Activated naive CD4-positive, alpha-beta T cell treated with anti-CD3 and anti-CD28 coated beads, Interleukin-2, amount 10 ng/mL, durations not matched to agents 7 days and 5 days (primary cell): ENCODE measurements around the gene ZNF302.

Source experiments
- CTCF ChIA-PET: fragments of 350-600 bp; sonication (Branson Sonifier 250); formaldehyde crosslinking; loops from one replicate; lab custom pipeline; 2021; ENCODE audit warnings: antibody characterized with exemption; lab: Charles Lee
- DNase-seq: peaks from one replicate; pipeline ENCODE4 v3.0.0-alpha.2; 2020
- H3K27ac Mint-ChIP-seq: one replicate; pipeline ENCODE4 v1.8.0; 2021; ENCODE audit warnings: mild to moderate bottlenecking, moderate library complexity, mixed read lengths
- H3K27me3 Mint-ChIP-seq: one replicate; pipeline ENCODE4 v1.8.0; 2021; ENCODE audit warnings: mild to moderate bottlenecking, mixed read lengths
- H3K36me3 Mint-ChIP-seq: one replicate; pipeline ENCODE4 v1.8.0; 2021; ENCODE audit warnings: mixed read lengths
- H3K4me1 Mint-ChIP-seq: one replicate; pipeline ENCODE4 v1.8.0; 2021; ENCODE audit warnings: mixed read lengths
- H3K4me3 Mint-ChIP-seq: one replicate; pipeline ENCODE4 v1.8.0; 2021; ENCODE audit warnings: mild to moderate bottlenecking, moderate library complexity, mixed read lengths
- H3K9me3 Mint-ChIP-seq: one replicate; pipeline ENCODE4 v1.8.0; 2021; ENCODE audit warnings: mixed read lengths

Gene ZNF302

GRCh38 chr19:34677386-34678084, at the start of gene ZNF302:
Gene ZNF302, plus strand, starts transcription at chr19:34677678. Its CDS starts 1,127 bp downstream, at chr19:34678805.
- peaks cover 53% of the 10 kb centered on the region for H3K9me3 Mint-ChIP-seq
- peak within 1 kb of the TSS; percentile 98 for H3K27ac Mint-ChIP-seq
- CTCF ChIA-PET: interaction anchor here (0.9 to 1.0 kb wide), 2 partner anchors 14 to 38 kb away, joined by 3 read pairs; no protein-coding TSS in a partner anchor
- peaks cover 40% of the 10 kb centered on the region for H3K4me1 Mint-ChIP-seq
- peaks cover 70% of the 10 kb centered on the region for H3K36me3 Mint-ChIP-seq
- H3K4me3 Mint-ChIP-seq: peak within 1 kb of the TSS; percentile 87
- peak; percentile 96 for DNase-seq
- peaks cover 10% of the 10 kb centered on the region for H3K27me3 Mint-ChIP-seq

DNA sequence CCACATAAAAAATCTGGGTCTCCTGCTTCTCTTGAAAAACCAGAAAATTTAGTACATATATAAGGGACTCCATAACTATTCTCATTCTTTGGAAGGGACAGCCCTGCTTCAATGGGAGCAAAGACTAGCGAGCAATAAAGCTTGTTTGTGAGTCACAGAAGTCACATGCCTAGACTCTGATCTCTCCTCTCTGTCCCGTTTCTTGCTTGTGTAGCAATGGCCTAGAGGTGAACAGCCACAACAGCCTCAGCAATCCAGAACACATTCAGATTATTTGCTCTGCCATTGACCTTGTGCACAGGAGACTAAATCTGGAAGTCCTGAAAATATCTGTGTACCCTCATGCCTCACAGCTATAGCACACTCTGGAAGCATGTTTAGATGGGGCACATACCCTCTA, 43.7 kb upstream of the ZNF302 start:
- Mint-ChIP-seq H3K27me3 (no peaks in the 10 kb centered on the region), H3K36me3 (no peaks in the 10 kb centered on the region), H3K4me1 (no peaks in the 10 kb centered on the region), H3K4me3 (no peak overlapping the region), H3K27ac (no peak overlapping the region), H3K9me3 (peaks cover 21% of the 10 kb centered on the region)
- CTCF ChIA-PET: interaction anchor here (1.5 kb wide), 1 partner anchor 12 kb away, joined by 4 read pairs; no protein-coding TSS in a partner anchor
- no peak for DNase-seq

DNA sequence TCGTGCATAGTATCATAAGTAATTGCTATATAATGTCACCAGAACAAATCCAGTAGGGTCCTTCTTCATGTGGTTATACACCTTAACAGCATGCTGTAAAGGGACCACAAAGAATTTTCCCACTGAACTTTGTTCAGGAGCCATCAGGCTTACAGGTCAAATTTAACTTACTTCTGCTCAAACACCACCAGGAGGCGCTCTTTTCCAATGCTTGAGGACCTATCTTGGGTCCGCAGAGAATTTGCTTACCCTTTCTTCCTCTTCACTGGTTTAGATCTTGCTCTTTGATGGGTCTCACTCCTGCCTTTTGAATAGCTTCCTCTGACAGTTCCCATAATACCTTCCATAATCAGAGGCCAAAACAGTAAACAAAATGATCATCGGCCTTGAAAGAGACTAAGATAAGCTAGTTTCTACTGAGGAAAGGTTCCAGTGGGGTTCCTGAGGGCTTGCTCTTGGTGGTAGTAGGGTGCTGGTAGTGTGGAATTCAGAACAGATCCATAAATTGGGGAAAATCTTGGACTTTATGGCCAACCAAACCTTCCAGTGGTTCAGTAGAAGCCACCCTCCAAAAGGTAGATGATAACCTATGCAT, 37.9 kb upstream of the ZNF302 start:
- H3K4me3 Mint-ChIP-seq: no peak overlapping the region
- no peaks in the 10 kb centered on the region for H3K36me3 Mint-ChIP-seq
- no peak overlapping the region for H3K27ac Mint-ChIP-seq
- H3K4me1 Mint-ChIP-seq: no peaks in the 10 kb centered on the region
- peak; percentile 71 for DNase-seq
- CTCF ChIA-PET: interaction anchor here (0.7 to 2.6 kb wide), 8 partner anchors 12 to 133 kb away, joined by 3 to 18 read pairs (median 4); partner anchors contain the start of gene ZNF302
- peaks cover 15% of the 10 kb centered on the region for H3K9me3 Mint-ChIP-seq
- no peaks in the 10 kb centered on the region for H3K27me3 Mint-ChIP-seq

DNA sequence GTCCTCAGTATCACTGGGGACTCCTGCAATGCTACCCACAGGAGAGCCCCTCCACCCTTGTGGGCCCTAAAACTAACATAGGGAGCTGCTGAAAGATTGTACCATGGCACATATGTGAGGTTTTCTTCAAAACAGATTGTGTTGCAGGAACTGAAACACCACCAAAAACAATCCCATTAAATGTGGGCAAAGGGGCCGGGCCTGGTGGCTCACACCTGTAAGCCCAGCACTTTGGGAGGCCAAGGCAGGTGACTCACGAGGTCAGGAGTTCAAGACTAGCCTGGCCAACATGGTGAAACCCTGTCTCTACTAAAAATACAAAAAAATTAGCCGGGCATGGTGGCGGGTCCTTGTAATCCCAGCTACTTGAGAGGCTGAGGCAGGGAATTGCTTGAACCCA, 35.2 kb upstream of the ZNF302 start:
- no peaks in the 10 kb centered on the region for H3K36me3 Mint-ChIP-seq
- H3K27ac Mint-ChIP-seq: no peak overlapping the region
- no peak overlapping the region for H3K4me3 Mint-ChIP-seq
- H3K4me1 Mint-ChIP-seq: no peaks in the 10 kb centered on the region
- no peaks in the 10 kb centered on the region for H3K27me3 Mint-ChIP-seq
- no peak for DNase-seq
- CTCF ChIA-PET: interaction anchor here (0.7 to 1.3 kb wide), 2 partner anchors 70 to 72 kb away, joined by 3 to 4 read pairs; no protein-coding TSS in a partner anchor
- no peaks in the 10 kb centered on the region for H3K9me3 Mint-ChIP-seq

GRCh38 chr19:34644991-34645461, 32.5 kb upstream of the ZNF302 start:
- no peak overlapping the region for H3K27ac Mint-ChIP-seq
- no peak for DNase-seq
- no peaks in the 10 kb centered on the region for H3K36me3 Mint-ChIP-seq
- H3K9me3 Mint-ChIP-seq: no peaks in the 10 kb centered on the region
- H3K4me3 Mint-ChIP-seq: no peak overlapping the region
- H3K4me1 Mint-ChIP-seq: no peaks in the 10 kb centered on the region
- CTCF ChIA-PET: no interaction called here
- H3K27me3 Mint-ChIP-seq: no peaks in the 10 kb centered on the region

DNA sequence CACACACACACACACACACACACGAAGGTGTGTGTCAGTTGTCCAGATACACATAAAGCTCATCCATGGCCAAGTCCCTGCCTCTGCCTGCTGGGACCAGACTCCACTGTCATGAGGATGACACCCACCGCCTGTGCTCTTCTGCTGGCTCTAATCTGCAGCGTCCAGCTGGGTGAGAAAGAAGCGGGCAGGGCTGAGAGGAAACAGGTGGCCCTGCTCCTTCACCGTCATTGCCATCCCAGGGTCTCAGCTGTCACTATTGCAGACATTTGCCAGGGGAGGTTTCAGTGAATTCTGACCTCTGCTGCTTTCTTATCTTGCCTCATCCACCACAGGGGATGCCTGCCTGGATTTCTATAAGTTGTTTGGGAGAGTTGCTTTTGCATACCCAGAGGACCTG, 31.9 kb upstream of the ZNF302 start:
- Mint-ChIP-seq H3K9me3 (no peaks in the 10 kb centered on the region), H3K4me3 (no peak overlapping the region), H3K36me3 (no peaks in the 10 kb centered on the region), H3K27ac (no peak overlapping the region), H3K27me3 (no peaks in the 10 kb centered on the region), H3K4me1 (no peaks in the 10 kb centered on the region)
- DNase-seq: no peak
- CTCF ChIA-PET: no interaction called here

- Mint-ChIP-seq H3K27ac (no peak overlapping the region), H3K27me3 (no peaks in the 10 kb centered on the region), H3K36me3 (no peaks in the 10 kb centered on the region), H3K4me3 (no peak overlapping the region), H3K9me3 (peaks cover 5% of the 10 kb centered on the region), H3K4me1 (no peaks in the 10 kb centered on the region)
- CTCF ChIA-PET: no interaction called here
- no peak for DNase-seq
These were observed 27.5 kb upstream of the ZNF302 start for GRCh38 chr19:34649886-34650543.

- Mint-ChIP-seq H3K27me3 (no peaks in the 10 kb centered on the region), H3K9me3 (peaks cover 5% of the 10 kb centered on the region), H3K4me1 (no peaks in the 10 kb centered on the region), H3K36me3 (no peaks in the 10 kb centered on the region), H3K27ac (no peak overlapping the region), H3K4me3 (no peak overlapping the region)
- no peak for DNase-seq
- CTCF ChIA-PET: interaction anchor here (1.4 kb wide), 1 partner anchor 11 kb away, joined by 6 read pairs; no protein-coding TSS in a partner anchor
These were observed 25.7 kb upstream of the ZNF302 start for GRCh38 chr19:34651747-34652146.

DNA sequence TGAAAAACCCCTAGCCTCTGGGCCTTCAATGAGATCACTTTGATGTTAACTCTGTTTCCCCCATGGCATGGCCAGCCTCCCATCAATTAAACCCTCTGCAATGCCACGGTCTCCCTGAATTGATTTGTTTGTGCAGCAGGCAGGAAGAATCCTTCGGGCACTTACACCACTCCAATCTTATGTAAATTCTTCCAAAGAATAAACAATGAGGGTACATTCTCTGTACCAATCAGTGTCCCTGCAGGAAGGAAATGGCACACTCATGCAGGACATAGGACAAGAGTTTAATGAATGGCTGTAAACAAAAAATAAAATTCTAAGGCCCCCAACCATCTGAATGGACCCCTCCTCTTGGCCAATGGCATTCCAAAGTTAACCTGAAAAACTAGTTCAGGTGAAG, 22.7 kb upstream of the ZNF302 start:
- DNase-seq: no peak
- CTCF ChIA-PET: interaction anchor here (1.1 kb wide), 1 partner anchor 15 kb away, joined by 5 read pairs; no protein-coding TSS in a partner anchor
- no peak overlapping the region for H3K4me3 Mint-ChIP-seq
- no peaks in the 10 kb centered on the region for H3K4me1 Mint-ChIP-seq
- no peak overlapping the region for H3K27ac Mint-ChIP-seq
- H3K9me3 Mint-ChIP-seq: peaks cover 5% of the 10 kb centered on the region
- H3K36me3 Mint-ChIP-seq: no peaks in the 10 kb centered on the region
- H3K27me3 Mint-ChIP-seq: no peaks in the 10 kb centered on the region

DNA sequence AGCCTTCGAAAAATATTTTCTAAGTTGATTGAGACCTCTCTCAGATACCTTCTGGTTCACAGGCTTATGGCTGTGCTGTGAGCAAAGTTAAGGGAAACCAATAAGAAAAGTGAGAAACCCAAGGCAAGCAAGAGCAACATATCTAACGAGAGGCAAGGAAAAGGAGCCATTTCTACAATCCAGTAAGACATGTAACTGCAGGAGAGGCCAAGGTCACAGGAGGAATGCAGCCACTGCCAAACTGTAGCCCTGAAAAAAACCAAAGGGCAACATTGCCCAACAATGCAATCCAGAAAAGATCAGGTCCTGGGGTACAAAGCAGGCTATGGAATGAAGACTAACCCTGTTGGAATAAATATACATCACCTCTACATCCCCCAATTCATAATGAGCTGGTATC, 21.8 kb upstream of the ZNF302 start:
- Mint-ChIP-seq H3K36me3 (no peaks in the 10 kb centered on the region), H3K4me1 (no peaks in the 10 kb centered on the region), H3K4me3 (no peak overlapping the region), H3K27me3 (no peaks in the 10 kb centered on the region), H3K9me3 (peaks cover 5% of the 10 kb centered on the region), H3K27ac (no peak overlapping the region)
- DNase-seq: no peak
- CTCF ChIA-PET: no interaction called here

DNA sequence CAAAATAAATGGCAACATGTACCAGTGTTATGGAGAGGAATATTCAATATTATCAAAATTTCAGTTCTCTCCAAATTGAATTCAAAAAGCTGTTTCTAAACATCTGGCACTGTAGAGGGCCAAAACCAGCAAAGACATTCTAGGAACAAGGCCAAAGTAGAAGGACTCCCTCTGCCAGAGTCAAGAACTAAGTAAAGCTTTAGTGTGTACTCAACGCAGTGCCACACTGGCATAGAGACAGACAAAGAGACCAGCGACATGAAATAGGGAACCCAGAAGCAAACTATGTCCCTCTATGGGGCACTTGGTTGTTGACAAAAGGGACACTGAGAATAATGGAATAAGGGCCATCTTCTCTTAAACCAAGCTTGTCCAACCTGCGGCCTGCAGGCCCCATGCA, 16.1 kb upstream of the ZNF302 start:
- CTCF ChIA-PET: interaction anchor here (0.8 to 1.5 kb wide), 4 partner anchors 15 to 21 kb away, joined by 3 to 6 read pairs (median 4); no protein-coding TSS in a partner anchor

DNA sequence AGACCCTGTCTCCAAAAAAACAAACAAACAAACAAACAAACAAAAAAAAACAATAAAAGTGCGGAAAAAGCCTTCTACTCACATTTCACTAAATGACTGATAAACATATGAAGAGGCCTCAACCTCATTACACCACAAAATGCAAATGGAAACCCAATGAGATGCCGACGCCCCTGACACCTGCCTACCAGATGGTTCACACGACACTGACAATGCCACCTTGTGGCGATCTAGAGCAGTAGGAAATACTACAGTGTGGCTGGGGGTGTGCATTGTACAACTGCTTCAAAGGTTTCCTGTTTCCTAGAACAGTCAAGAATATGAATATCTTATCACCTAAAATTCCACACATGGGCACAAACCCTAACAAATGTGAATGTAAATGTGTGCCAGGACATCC, 14.6 kb upstream of the ZNF302 start:
- Mint-ChIP-seq H3K27me3 (no peaks in the 10 kb centered on the region), H3K4me1 (peaks cover 21% of the 10 kb centered on the region), H3K36me3 (peaks cover 6% of the 10 kb centered on the region), H3K27ac (no peak overlapping the region), H3K4me3 (no peak overlapping the region), H3K9me3 (peaks cover 7% of the 10 kb centered on the region)
- peak; percentile 64 for DNase-seq
- CTCF ChIA-PET: interaction anchor here (0.9 to 1.6 kb wide), 6 partner anchors 10 to 197 kb away, joined by 3 to 4 read pairs (median 3); partner anchors contain the start of genes SCGB2B2 and ZNF302

More for the DNA sequence above, 16.1 kb upstream of the ZNF302 start:
- DNase-seq: no peak
- H3K9me3 Mint-ChIP-seq: peaks cover 7% of the 10 kb centered on the region
- no peak overlapping the region for H3K4me3 Mint-ChIP-seq
- no peaks in the 10 kb centered on the region for H3K27me3 Mint-ChIP-seq
- H3K4me1 Mint-ChIP-seq: peaks cover 11% of the 10 kb centered on the region
- no peak overlapping the region for H3K27ac Mint-ChIP-seq
- no peaks in the 10 kb centered on the region for H3K36me3 Mint-ChIP-seq

DNA sequence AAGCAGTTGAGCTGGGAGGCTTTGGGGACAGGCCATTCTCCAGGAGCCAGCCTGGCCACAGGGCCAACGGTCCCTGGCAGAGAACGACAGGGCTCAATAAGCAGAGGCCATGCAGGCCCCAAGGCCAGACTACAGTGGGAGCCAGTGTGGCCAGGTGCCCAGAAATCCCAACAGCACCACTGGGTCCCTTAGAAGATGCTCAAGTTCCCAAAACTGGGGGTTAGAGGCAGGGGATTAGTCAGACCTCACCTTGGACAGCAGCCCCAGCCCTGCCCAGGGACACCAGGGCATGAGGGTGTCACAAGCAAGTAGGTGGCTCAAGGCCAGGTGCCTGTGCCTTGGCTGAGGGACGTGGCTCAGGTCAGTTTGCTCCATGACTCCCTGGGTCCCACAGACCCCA, 13.3 kb upstream of the ZNF302 start:
- CTCF ChIA-PET: interaction anchor here (1.2 to 1.6 kb wide), 3 partner anchors 9 to 13 kb away, joined by 3 read pairs; partner anchors contain the start of genes SCGB2B2 and ZNF302
- Mint-ChIP-seq H3K27ac (no peak overlapping the region), H3K36me3 (peaks cover 6% of the 10 kb centered on the region), H3K4me1 (peaks cover 21% of the 10 kb centered on the region), H3K27me3 (no peaks in the 10 kb centered on the region), H3K9me3 (peaks cover 7% of the 10 kb centered on the region), H3K4me3 (no peak overlapping the region)
- DNase-seq: no peak

DNA sequence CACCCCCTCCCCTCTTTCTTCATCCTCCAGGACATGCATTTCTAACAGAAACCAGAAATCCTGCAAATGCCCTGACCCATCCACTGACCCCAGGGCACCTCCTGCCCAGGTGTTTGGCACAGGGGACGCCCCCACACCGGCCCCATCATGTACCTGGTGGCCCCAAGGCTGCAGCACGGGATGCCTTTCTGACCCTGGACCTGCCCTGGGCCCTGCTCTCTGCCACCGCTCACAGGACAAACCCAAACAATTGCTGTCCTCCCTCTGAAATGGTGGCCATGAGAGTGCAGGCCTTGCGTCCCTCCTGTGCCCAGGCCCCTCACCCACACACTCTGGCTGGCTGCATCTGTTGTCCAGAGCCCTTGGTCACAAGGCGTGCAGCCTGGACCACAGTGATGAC, 12.6 kb upstream of the ZNF302 start:
- Mint-ChIP-seq H3K36me3 (peaks cover 6% of the 10 kb centered on the region), H3K27ac (no peak overlapping the region), H3K4me1 (peaks cover 21% of the 10 kb centered on the region), H3K9me3 (peaks cover 7% of the 10 kb centered on the region), H3K4me3 (no peak overlapping the region), H3K27me3 (no peaks in the 10 kb centered on the region)
- DNase-seq: no peak
- CTCF ChIA-PET: no interaction called here
